Activated CD4-positive, alpha-beta memory T cell treated with anti-CD3 and anti-CD28 coated beads for 36 hours (primary cell): ENCODE measurements around the gene OR51L1. TPM values are rescaled to one million over a fixed set of nuclear protein-coding genes. Genes with fewer than 3 reads are reported as not detected.
"Not testable (repeated sequence)": the region's sequence is repeated elsewhere in the genome, so short reads cannot be mapped to it uniquely, and the experiment has no call there.

Experiments
- CTCF ChIA-PET: fragments of 350-600 bp; sonication (Branson Sonifier 250); formaldehyde crosslinking; loops from one replicate; lab custom pipeline; 2021; ENCODE audit warnings: antibody characterized with exemption, inconsistent platforms; lab: Charles Lee
- POLR2A ChIA-PET: fragments of 350-600 bp; sonication (Branson Sonifier 250); formaldehyde crosslinking; loops from one replicate; lab custom pipeline; 2021; ENCODE audit warnings: antibody characterized with exemption; lab: Charles Lee
- DNase-seq: peaks from one replicate; pipeline ENCODE4 v3.0.0-alpha.2; 2020
- H3K27ac Mint-ChIP-seq: one replicate; pipeline ENCODE4 v1.8.0; 2021; ENCODE audit warnings: mixed read lengths
- H3K27me3 Mint-ChIP-seq: one replicate; pipeline ENCODE4 v1.8.0; 2021; ENCODE audit warnings: mixed read lengths
- H3K36me3 Mint-ChIP-seq: one replicate; pipeline ENCODE4 v1.8.0; 2021; ENCODE audit warnings: mixed read lengths
- H3K4me1 Mint-ChIP-seq: one replicate; pipeline ENCODE4 v1.8.0; 2021; ENCODE audit warnings: low read depth, mixed read lengths
- H3K4me3 Mint-ChIP-seq: one replicate; pipeline ENCODE4 v1.8.0; 2021; ENCODE audit warnings: mild to moderate bottlenecking, mixed read lengths
- H3K9me3 Mint-ChIP-seq: one replicate; pipeline ENCODE4 v1.8.0; 2021; ENCODE audit warnings: mixed read lengths
- intact Hi-C: fragments of 100-400 bp; cut with micrococcal nuclease; formaldehyde crosslinking; loops from one replicate; pipeline ENCODE4 v1.15.1; 2023
- total RNA-seq, 2 experiments: library from RNA; stranded (reverse); gene quantifications; one replicate each; pipeline ENCODE4 v1.2.3, GENCODE V29; 2021

OR51L1 gene
- total RNA-seq, result not detected

DNA sequence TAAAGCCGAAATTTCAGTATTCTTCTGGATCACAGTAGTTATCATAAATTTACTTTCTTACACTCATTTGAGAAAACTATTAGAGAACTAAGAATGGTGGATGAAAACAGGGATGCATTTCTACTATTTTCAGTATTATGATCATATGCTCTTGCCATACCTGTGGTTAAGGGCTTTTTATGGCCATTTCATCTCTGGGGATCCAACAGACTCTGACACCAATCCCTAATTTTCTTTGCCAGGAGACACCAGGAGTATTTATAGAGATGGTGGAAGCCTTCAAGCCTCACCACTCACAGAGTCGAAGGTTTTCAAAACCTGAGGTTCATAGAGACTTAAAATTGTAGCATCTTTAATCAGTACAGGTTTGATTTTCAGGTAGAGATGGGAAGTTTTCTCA is at the start of gene OR51L1:
TSS of gene OR51L1 (plus strand) at position 301 of the 400 bp plus-strand sequence. CDS start 4,132 bp downstream, outside the sequence.
- no peaks in the 10 kb centered on the region for H3K36me3 Mint-ChIP-seq
- H3K27me3 Mint-ChIP-seq, result no peaks in the 10 kb centered on the region
- H3K4me1 Mint-ChIP-seq, result no peaks in the 10 kb centered on the region
- CTCF ChIA-PET, result no interaction called here
- no peaks in the 10 kb centered on the region for H3K9me3 Mint-ChIP-seq
- H3K27ac Mint-ChIP-seq, result no peak within 1 kb of the TSS
- POLR2A ChIA-PET, result no interaction called here
- DNase-seq, result no peak
- intact Hi-C loops, result no loop called here
- no peak within 1 kb of the TSS for H3K4me3 Mint-ChIP-seq

DNA sequence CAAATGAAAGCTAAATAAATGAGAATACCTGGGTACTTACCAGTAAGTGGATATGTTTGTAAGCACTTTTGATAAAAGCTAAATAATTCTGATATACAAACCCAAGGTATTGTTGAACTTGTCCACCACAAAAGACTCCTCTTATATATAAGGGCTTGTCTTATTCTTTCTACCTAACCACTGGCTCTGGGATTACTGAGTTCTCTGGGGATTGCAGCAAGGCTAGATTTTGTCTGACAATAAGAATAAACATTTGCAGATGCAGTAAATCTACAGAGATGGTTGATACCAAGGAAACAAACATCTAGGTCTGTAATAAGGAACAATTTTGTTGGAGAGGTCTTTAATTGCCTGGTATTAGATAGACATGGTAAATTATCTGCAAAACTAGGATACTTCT is 47.1 kb upstream of the OR51L1 start, which contains the start of gene OR51A4:
TSS of gene OR51A4 (minus strand) at position 101 of the 400 bp plus-strand sequence. CDS start 505 bp downstream, outside the sequence.
- no peaks in the 10 kb centered on the region for H3K4me1 Mint-ChIP-seq
- H3K36me3 Mint-ChIP-seq, result no peaks in the 10 kb centered on the region
- intact Hi-C loops, result no loop called here
- H3K9me3 Mint-ChIP-seq, result no peaks in the 10 kb centered on the region
- no peak within 1 kb of the TSS for H3K27ac Mint-ChIP-seq
- H3K4me3 Mint-ChIP-seq, result no peak within 1 kb of the TSS
- CTCF ChIA-PET, result no interaction called here
- H3K27me3 Mint-ChIP-seq, result peaks cover 1% of the 10 kb centered on the region
- POLR2A ChIA-PET, result no interaction called here
- DNase-seq, result no peak

DNA sequence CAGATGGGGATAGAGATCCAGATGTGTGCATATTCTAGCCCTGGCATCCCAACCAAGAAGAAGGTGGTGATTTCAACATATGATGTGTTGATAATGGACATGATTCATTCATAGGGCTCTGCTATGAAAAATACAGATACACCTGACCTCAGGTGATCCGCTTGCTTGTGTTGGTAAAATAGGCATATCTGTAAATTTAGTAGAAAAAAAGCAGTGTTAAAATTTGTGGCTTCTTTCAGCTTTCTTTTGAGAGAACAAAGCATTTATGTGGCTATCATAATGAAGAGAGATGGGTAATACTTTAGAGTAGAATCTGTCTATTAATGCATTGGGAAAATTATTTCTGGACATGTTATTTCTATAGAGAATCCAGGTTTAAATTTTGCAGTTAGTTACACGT is 39.0 kb upstream of the OR51L1 start, which contains the start of gene OR51A2:
TSS of gene OR51A2 (minus strand) at position 101 of the 400 bp plus-strand sequence. CDS start at position 101, 0 bp downstream.
- DNase-seq, H3K4me3 Mint-ChIP-seq, H3K36me3 Mint-ChIP-seq, CTCF ChIA-PET, H3K9me3 Mint-ChIP-seq, intact Hi-C loops, H3K4me1 Mint-ChIP-seq, H3K27me3 Mint-ChIP-seq, H3K27ac Mint-ChIP-seq, POLR2A ChIA-PET: not testable (repeated sequence)

DNA sequence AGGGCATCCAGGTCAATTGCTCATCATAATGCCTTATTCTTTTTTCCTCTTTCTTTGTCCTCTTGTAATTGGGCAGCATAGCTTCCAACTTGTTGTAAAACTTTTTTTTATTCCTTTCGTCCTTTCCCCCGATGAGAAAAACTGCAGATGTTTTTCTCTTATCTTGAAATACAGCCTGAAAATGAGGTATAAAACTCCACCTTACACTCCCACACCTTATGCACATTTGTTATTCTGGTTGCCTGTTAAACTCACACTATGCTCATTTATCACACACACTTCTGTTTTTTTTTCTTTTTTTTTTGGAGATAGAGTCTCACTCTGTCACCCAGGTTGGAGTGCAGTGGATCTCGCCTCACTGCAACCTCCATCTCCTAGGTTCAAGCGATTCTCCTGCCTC is 37.3 kb upstream of the OR51L1 start:
- Mint-ChIP-seq H3K4me3 (no peak overlapping the region), H3K36me3 (no peaks in the 10 kb centered on the region), H3K27ac (no peak overlapping the region), H3K4me1 (no peaks in the 10 kb centered on the region), H3K27me3 (no peaks in the 10 kb centered on the region), H3K9me3 (no peaks in the 10 kb centered on the region)
- ChIA-PET CTCF (no interaction called here), POLR2A (no interaction called here)
- intact Hi-C loops, result no loop called here
- DNase-seq, result no peak

GRCh38 chr11:4960877-4961276 is 33.8 kb upstream of the OR51L1 start:
- Mint-ChIP-seq H3K9me3 (peaks cover 4% of the 10 kb centered on the region), H3K27ac (no peak overlapping the region), H3K36me3 (no peaks in the 10 kb centered on the region), H3K4me1 (no peaks in the 10 kb centered on the region), H3K27me3 (no peaks in the 10 kb centered on the region), H3K4me3 (no peak overlapping the region)
- ChIA-PET POLR2A (no interaction called here), CTCF (no interaction called here)
- DNase-seq, result no peak
- intact Hi-C loops, result no loop called here

DNA sequence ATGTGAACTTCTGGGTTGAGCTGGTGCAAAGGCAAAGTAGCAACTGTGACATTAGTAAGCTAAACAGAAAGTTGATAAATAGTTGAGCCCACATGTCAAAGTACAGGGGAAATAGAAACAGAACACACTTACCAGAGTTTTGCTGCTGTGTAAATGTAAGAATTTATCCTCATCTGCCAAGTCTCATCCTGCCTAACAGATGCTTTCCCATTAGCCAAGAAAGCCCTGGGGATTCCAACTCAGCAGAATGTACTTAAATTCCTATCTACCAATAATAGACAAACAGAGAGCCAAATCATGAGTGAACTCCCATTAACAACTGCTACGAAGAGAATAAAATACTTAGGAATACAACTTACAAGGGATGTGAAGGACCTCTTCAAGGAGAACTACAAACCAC is 31.8 kb upstream of the OR51L1 start:
- Mint-ChIP-seq H3K4me1 (no peaks in the 10 kb centered on the region), H3K9me3 (peaks cover 4% of the 10 kb centered on the region), H3K36me3 (no peaks in the 10 kb centered on the region), H3K27me3 (no peaks in the 10 kb centered on the region), H3K27ac (no peak overlapping the region), H3K4me3 (no peak overlapping the region)
- intact Hi-C loops, result no loop called here
- DNase-seq, result no peak
- POLR2A ChIA-PET, result no interaction called here
- CTCF ChIA-PET, result no interaction called here

- H3K36me3 Mint-ChIP-seq, result no peaks in the 10 kb centered on the region
- H3K4me3 Mint-ChIP-seq, result no peak overlapping the region
- no peaks in the 10 kb centered on the region for H3K4me1 Mint-ChIP-seq
- ChIA-PET POLR2A (no interaction called here), CTCF (no interaction called here)
- no peak overlapping the region for H3K27ac Mint-ChIP-seq
- intact Hi-C loops, result no loop called here
- DNase-seq, result no peak
- H3K9me3 Mint-ChIP-seq, result peaks cover 3% of the 10 kb centered on the region
- H3K27me3 Mint-ChIP-seq, result no peaks in the 10 kb centered on the region
Observed at GRCh38 chr11:4975436-4975835, 19.2 kb upstream of the OR51L1 start.

GRCh38 chr11:4979036-4979435 is 15.6 kb upstream of the OR51L1 start:
- ChIA-PET POLR2A (no interaction called here), CTCF (no interaction called here)
- Mint-ChIP-seq H3K27me3 (no peaks in the 10 kb centered on the region), H3K4me1 (no peaks in the 10 kb centered on the region), H3K27ac (no peak overlapping the region), H3K9me3 (peaks cover 3% of the 10 kb centered on the region), H3K36me3 (no peaks in the 10 kb centered on the region), H3K4me3 (no peak overlapping the region)
- intact Hi-C loops, result no loop called here
- DNase-seq, result no peak

- intact Hi-C loops, result no loop called here
- DNase-seq, result no peak
- Mint-ChIP-seq H3K36me3 (no peaks in the 10 kb centered on the region), H3K27me3 (no peaks in the 10 kb centered on the region), H3K27ac (no peak overlapping the region), H3K4me3 (no peak overlapping the region), H3K4me1 (no peaks in the 10 kb centered on the region), H3K9me3 (peaks cover 3% of the 10 kb centered on the region)
- ChIA-PET CTCF (no interaction called here), POLR2A (no interaction called here)
Observed at GRCh38 chr11:4982678-4983077, 12.0 kb upstream of the OR51L1 start.

- H3K27me3 Mint-ChIP-seq, result no peaks in the 10 kb centered on the region
Observed at GRCh38 chr11:4983841-4984240, 10.8 kb upstream of the OR51L1 start.

GRCh38 chr11:4991060-4991459 is 3.6 kb upstream of the OR51L1 start:
- no peak for DNase-seq
- H3K36me3 Mint-ChIP-seq, result no peaks in the 10 kb centered on the region
- H3K4me1 Mint-ChIP-seq, result no peaks in the 10 kb centered on the region
- CTCF ChIA-PET, result no interaction called here
- no peak overlapping the region for H3K27ac Mint-ChIP-seq
- H3K27me3 Mint-ChIP-seq, result no peaks in the 10 kb centered on the region
- H3K4me3 Mint-ChIP-seq, result no peak overlapping the region
- intact Hi-C loops, result no loop called here
- POLR2A ChIA-PET, result no interaction called here
- no peaks in the 10 kb centered on the region for H3K9me3 Mint-ChIP-seq

More at GRCh38 chr11:4983841-4984240, 10.8 kb upstream of the OR51L1 start:
- Mint-ChIP-seq H3K9me3 (no peaks in the 10 kb centered on the region), H3K27ac (no peak overlapping the region), H3K4me3 (no peak overlapping the region), H3K36me3 (no peaks in the 10 kb centered on the region), H3K4me1 (no peaks in the 10 kb centered on the region)
- CTCF ChIA-PET, result no interaction called here
- intact Hi-C loops, result no loop called here
- POLR2A ChIA-PET, result no interaction called here
- DNase-seq, result no peak

GRCh38 chr11:5004424-5005274 is 10.0 kb downstream of the OR51L1 start:
- no peak overlapping the region for H3K4me3 Mint-ChIP-seq
- no peaks in the 10 kb centered on the region for H3K27me3 Mint-ChIP-seq
- ChIA-PET CTCF (interaction anchor here (0.9 to 1.7 kb wide), 2 partner anchors 367 to 369 kb away, joined by 3 to 10 read pairs; partner anchors contain the start of gene OR51D1), POLR2A (no interaction called here)
- H3K9me3 Mint-ChIP-seq, result no peaks in the 10 kb centered on the region
- H3K36me3 Mint-ChIP-seq, result no peaks in the 10 kb centered on the region
- no peak overlapping the region for H3K27ac Mint-ChIP-seq
- no peaks in the 10 kb centered on the region for H3K4me1 Mint-ChIP-seq
- intact Hi-C loops, result loop anchor here (1.0 to 5.0 kb wide), 2 partner anchors 367 to 817 kb away; partner anchors contain the start of gene OR51D1
- DNase-seq, result peak; percentile 38

GRCh38 chr11:5007561-5007960 is 12.9 kb downstream of the OR51L1 start:
- Mint-ChIP-seq H3K27ac (no peak overlapping the region), H3K27me3 (no peaks in the 10 kb centered on the region), H3K36me3 (no peaks in the 10 kb centered on the region), H3K4me1 (no peaks in the 10 kb centered on the region), H3K4me3 (no peak overlapping the region), H3K9me3 (no peaks in the 10 kb centered on the region)
- DNase-seq, result no peak
- ChIA-PET CTCF (no interaction called here), POLR2A (no interaction called here)
- intact Hi-C loops, result no loop called here
